Prostate gland (tissue), 2 donors: ENCODE measurements around the gene PFN3. TPM values are rescaled to one million over a fixed set of nuclear protein-coding genes. Genes with fewer than 3 reads are reported as not detected.
"Not testable (repeated sequence)": the region's sequence is repeated elsewhere in the genome, so short reads cannot be mapped to it uniquely, and the experiment has no call there.

ENCODE experiments used
- DNase-seq: peaks from one replicate; pipeline ENCODE4 v3.0.0-alpha.2; 2019; ENCODE audit warnings: low spot score
- H3K27ac ChIP-seq, 2 donors: fragments of 200-600 bp; sonication (generic); 2 replicates each; pipeline ENCODE4 v1.5.1; 2017 to 2019
- H3K27me3 ChIP-seq: fragments of 200-600 bp; sonication (generic); replicated peaks from 2 replicates; pipeline ENCODE4 v1.5.1; 2019; ENCODE audit not compliant: insufficient read depth
- H3K36me3 ChIP-seq, 2 donors: fragments of 200-600 bp; sonication (generic); 1 replicate in 1 of 2; 2 replicates in 1 of 2; pipeline versions ENCODE4 v1.5.1 to v1.8.1; 2017 to 2019
- H3K4me1 ChIP-seq: fragments of 200-600 bp; sonication (generic); replicated peaks from 2 replicates; pipeline ENCODE4 v1.5.1; 2019
- H3K4me3 ChIP-seq, 2 donors: fragments of 200-600 bp; sonication (generic); 2 replicates each; pipeline ENCODE4 v1.5.1; 2017 to 2019
- H3K9me3 ChIP-seq: fragments of 200-600 bp; sonication (generic); 2 replicates; pipeline ENCODE4 v1.5.1; 2017
- CTCF ChIP-seq, 4 experiments: fragments of 200-600 bp in 2 of 4; fragments of 450-650 bp in 2 of 4; sonication (generic) in 2 of 4; IDR thresholded peaks; 1 replicate in 3 of 4; 2 replicates in 1 of 4; pipeline ENCODE4 v1.5.1; 2016 to 2019; ENCODE audit warnings: antibody characterized with exemption in 4 of 4, mild to moderate bottlenecking in 2 of 4, moderate library complexity in 2 of 4
- POLR2A ChIP-seq: fragments of 450-650 bp; IDR thresholded peaks from one replicate; pipeline ENCODE4 v1.6.1; 2016; ENCODE audit warnings: antibody characterized with exemption, mild to moderate bottlenecking
- POLR2AphosphoS5 ChIP-seq: sonication (generic); formaldehyde crosslinking; IDR thresholded peaks from one replicate; pipeline ENCODE4 v1.6.1; 2017; ENCODE audit warnings: antibody characterized with exemption
- WGBS: methylation state at CpG from one replicate; pipeline ENCODE4 v1.1.5; 2018; 5-methylcytosine and 5-hydroxymethylcytosine counted together
- intact Hi-C: fragments of 100-400 bp; cut with DNase I; formaldehyde crosslinking; loops from one replicate; pipeline ENCODE4 v1.14.2; 2022
- total RNA-seq, 2 donors: library from RNA; depleted of rRNA; stranded (reverse); fragments of >200 nt; gene quantifications; one replicate each; pipeline ENCODE4 v1.1.0, GENCODE V29; 2016

PFN3 gene
- total RNA-seq, 2 donors from 2014 or later = not detected

- TF ChIP-seq POLR2AphosphoS5 (no peak), CTCF (IDR thresholded peaks at IDR 0.05) (no peak), POLR2A (no peak)
- WGBS = 79% methylated on average over 6 of the region's 6 CpGs
- Histone ChIP-seq H3K4me3 (no peak overlapping the region), H3K27me3 (no peaks in the 10 kb centered on the region), H3K9me3 (no peaks in the 10 kb centered on the region), H3K4me1 (peaks cover 8% of the 10 kb centered on the region), H3K36me3 (no peaks in the 10 kb centered on the region), H3K27ac (no peak overlapping the region)
- intact Hi-C loops = no loop called here
- no peak for DNase-seq
Observed at GRCh38 chr5:177361418-177362291, 38.8 kb downstream of the PFN3 start.

GRCh38 chr5:177360740-177361139, 39.7 kb downstream of the PFN3 start:
- intact Hi-C loops, H3K27me3 ChIP-seq, H3K27ac ChIP-seq, H3K4me3 ChIP-seq, H3K4me1 ChIP-seq, H3K9me3 ChIP-seq, DNase-seq, H3K36me3 ChIP-seq: not testable (repeated sequence)
- 86% methylated on average over 7 of the region's 7 CpGs for WGBS

- intact Hi-C loops = loop anchor here (5.0 kb wide), 1 partner anchor 48 kb away; the partner anchor contains the start of gene MXD3
- no peaks in the 10 kb centered on the region for H3K27me3 ChIP-seq
- no peak for DNase-seq
- H3K36me3 ChIP-seq = no peaks in the 10 kb centered on the region
- no peak overlapping the region for H3K27ac ChIP-seq
- TF ChIP-seq CTCF (IDR thresholded peaks at IDR 0.05) (no peak), POLR2A (no peak), POLR2AphosphoS5 (no peak)
- H3K4me1 ChIP-seq = no peaks in the 10 kb centered on the region
- H3K4me3 ChIP-seq = no peak overlapping the region
- no peaks in the 10 kb centered on the region for H3K9me3 ChIP-seq
- WGBS = 77% methylated on average over 3 of the region's 3 CpGs
Observed at GRCh38 chr5:177359860-177360259, 40.6 kb downstream of the PFN3 start.

- Histone ChIP-seq H3K4me3 (no peak overlapping the region), H3K9me3 (no peaks in the 10 kb centered on the region), H3K27ac (no peak overlapping the region), H3K27me3 (no peaks in the 10 kb centered on the region), H3K36me3 (no peaks in the 10 kb centered on the region), H3K4me1 (no peaks in the 10 kb centered on the region)
- TF ChIP-seq CTCF (IDR thresholded peaks at IDR 0.05) (no peak), POLR2A (no peak), POLR2AphosphoS5 (no peak)
- intact Hi-C loops = loop anchor here (5.0 kb wide), 1 partner anchor 47 kb away; the partner anchor contains the start of gene MXD3
- no peak for DNase-seq
- 82% methylated on average over 6 of the region's 6 CpGs for WGBS
Observed at GRCh38 chr5:177359451-177359851, 41.0 kb downstream of the PFN3 start.

- Histone ChIP-seq H3K36me3 (no peaks in the 10 kb centered on the region), H3K4me1 (no peaks in the 10 kb centered on the region), H3K27ac (no peak overlapping the region), H3K4me3 (peak overlapping the region in 1 of 2 donors; percentile 24), H3K27me3 (no peaks in the 10 kb centered on the region), H3K9me3 (no peaks in the 10 kb centered on the region)
- intact Hi-C loops = loop anchor here (5.0 kb wide), 1 partner anchor 46 kb away; the partner anchor contains the start of gene MXD3
- WGBS = 44% methylated on average over 5 of the region's 5 CpGs
- TF ChIP-seq POLR2A (no peak), CTCF (IDR thresholded peaks at IDR 0.05) (no peak), POLR2AphosphoS5 (no peak)
- no peak for DNase-seq
Observed at GRCh38 chr5:177358370-177358819, 42.1 kb downstream of the PFN3 start.
